Smooth muscle cell (in vitro differentiated cells): ENCODE measurements around the gene CAV1. TPM values are rescaled to one million over a fixed set of nuclear protein-coding genes. Genes with fewer than 3 reads are reported as not detected.

ENCODE experiments used
- DNase-seq: peaks from one replicate; lab custom pipeline; 2025; ENCODE audit not compliant: unreplicated experiment; lab: John Stamatoyannopoulos, UW
- H2AFZ ChIP-seq: fragments of 200-600 bp; sonication (generic); 2 replicates; pipeline ENCODE4 v1.6.0; 2016; ENCODE audit warnings: antibody characterized with exemption, low read depth, mild to moderate bottlenecking
- H3F3A ChIP-seq: fragments of 200-600 bp; sonication (generic); 2 replicates; pipeline ENCODE4 v1.6.0; 2017; ENCODE audit warnings: antibody characterized with exemption, low read depth
- H3K27ac ChIP-seq: fragments of 200-600 bp; sonication (generic); 2 replicates; pipeline ENCODE4 v1.5.1; 2016; ENCODE audit warnings: low read depth, mild to moderate bottlenecking
- H3K27me3 ChIP-seq: fragments of 200-600 bp; sonication (generic); 2 replicates; pipeline ENCODE4 v1.6.1; 2016; ENCODE audit warnings: low read depth, mild to moderate bottlenecking
- H3K36me3 ChIP-seq: fragments of 200-600 bp; sonication (generic); 2 replicates; pipeline ENCODE4 v1.5.1; 2016; ENCODE audit warnings: low read depth
- H3K4me1 ChIP-seq: fragments of 200-600 bp; sonication (generic); 2 replicates; pipeline ENCODE4 v1.5.1; 2016; ENCODE audit warnings: low read depth
- H3K4me2 ChIP-seq: fragments of 200-600 bp; sonication (generic); 2 replicates; pipeline ENCODE4 v1.6.0; 2016; ENCODE audit warnings: mild to moderate bottlenecking
- H3K4me3 ChIP-seq: fragments of 200-600 bp; sonication (generic); 2 replicates; pipeline ENCODE4 v1.5.1; 2016; ENCODE audit warnings: mild to moderate bottlenecking
- H3K79me2 ChIP-seq: fragments of 200-600 bp; sonication (generic); 2 replicates; pipeline ENCODE4 v1.6.0; 2016; ENCODE audit warnings: low read depth, mild to moderate bottlenecking
- H3K9ac ChIP-seq: fragments of 200-600 bp; sonication (generic); 2 replicates; pipeline ENCODE4 v1.6.0; 2016; ENCODE audit warnings: low read depth
- H3K9me3 ChIP-seq: fragments of 200-600 bp; sonication (generic); replicated peaks from 2 replicates; pipeline ENCODE4 v1.5.1; 2016; ENCODE audit warnings: low read depth
- H4K20me1 ChIP-seq: fragments of 200-600 bp; sonication (generic); 2 replicates; pipeline ENCODE4 v1.6.0; 2016; ENCODE audit warnings: low read depth
- WGBS: methylation state at CpG from one replicate; pipeline ENCODE4 v1.1.7; 2016; ENCODE audit warnings: low lambda C conversion rate; 5-methylcytosine and 5-hydroxymethylcytosine counted together
- polyA plus RNA-seq: library from polyadenylated mRNA; unstranded; fragments of >200 nt; fragmentation: Nextera tagmentation; extraction: Ambion mirVana; gene quantifications from 2 replicates; pipeline ENCODE4 v1.2.1, GENCODE V29; 2016
- total RNA-seq: library from RNA; depleted of rRNA; stranded (reverse); fragments of >200 nt; gene quantifications from 2 replicates; pipeline ENCODE4 v1.2.3, GENCODE V29; 2014
- TF ChIP-seq, protein P1 (sequence below): fragments of 200-600 bp; sonication (generic); IDR thresholded peaks from 2 replicates; pipeline ENCODE4 v1.5.1; 2017; ENCODE audit warnings: borderline replicate concordance, mild to moderate bottlenecking, antibody characterized with exemption; ENCODE audit not compliant: insufficient read depth, poor library complexity, severe bottlenecking

Gene CAV1
- total and polyA plus RNA-seq, 2 experiments from 2014 or later: 55.8 to 84.7 TPM

- H3K4me1 ChIP-seq: peaks cover 9% of the 10 kb centered on the region
- no peaks in the 10 kb centered on the region for H4K20me1 ChIP-seq
- TF ChIP-seq, protein P1, sequence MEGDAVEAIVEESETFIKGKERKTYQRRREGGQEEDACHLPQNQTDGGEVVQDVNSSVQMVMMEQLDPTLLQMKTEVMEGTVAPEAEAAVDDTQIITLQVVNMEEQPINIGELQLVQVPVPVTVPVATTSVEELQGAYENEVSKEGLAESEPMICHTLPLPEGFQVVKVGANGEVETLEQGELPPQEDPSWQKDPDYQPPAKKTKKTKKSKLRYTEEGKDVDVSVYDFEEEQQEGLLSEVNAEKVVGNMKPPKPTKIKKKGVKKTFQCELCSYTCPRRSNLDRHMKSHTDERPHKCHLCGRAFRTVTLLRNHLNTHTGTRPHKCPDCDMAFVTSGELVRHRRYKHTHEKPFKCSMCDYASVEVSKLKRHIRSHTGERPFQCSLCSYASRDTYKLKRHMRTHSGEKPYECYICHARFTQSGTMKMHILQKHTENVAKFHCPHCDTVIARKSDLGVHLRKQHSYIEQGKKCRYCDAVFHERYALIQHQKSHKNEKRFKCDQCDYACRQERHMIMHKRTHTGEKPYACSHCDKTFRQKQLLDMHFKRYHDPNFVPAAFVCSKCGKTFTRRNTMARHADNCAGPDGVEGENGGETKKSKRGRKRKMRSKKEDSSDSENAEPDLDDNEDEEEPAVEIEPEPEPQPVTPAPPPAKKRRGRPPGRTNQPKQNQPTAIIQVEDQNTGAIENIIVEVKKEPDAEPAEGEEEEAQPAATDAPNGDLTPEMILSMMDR: no peak
- H3K9ac ChIP-seq: no peak overlapping the region
- no peak overlapping the region for H3K4me3 ChIP-seq
- 95% methylated on average over 2 of the region's 2 CpGs for WGBS
- peaks cover 3% of the 10 kb centered on the region for H3K9me3 ChIP-seq
- H3K79me2 ChIP-seq: no peaks in the 10 kb centered on the region
- no peak overlapping the region for H3K4me2 ChIP-seq
- no peak for DNase-seq
- H3K36me3 ChIP-seq: no peaks in the 10 kb centered on the region
- no peaks in the 10 kb centered on the region for H3K27me3 ChIP-seq
- peaks cover 17% of the 10 kb centered on the region for H3F3A ChIP-seq
- H2AFZ ChIP-seq: no peak overlapping the region
- H3K27ac ChIP-seq: peak overlapping the region; percentile 2
Observed at GRCh38 chr7:116574025-116574822, 49.4 kb downstream of the CAV1 start.

DNA sequence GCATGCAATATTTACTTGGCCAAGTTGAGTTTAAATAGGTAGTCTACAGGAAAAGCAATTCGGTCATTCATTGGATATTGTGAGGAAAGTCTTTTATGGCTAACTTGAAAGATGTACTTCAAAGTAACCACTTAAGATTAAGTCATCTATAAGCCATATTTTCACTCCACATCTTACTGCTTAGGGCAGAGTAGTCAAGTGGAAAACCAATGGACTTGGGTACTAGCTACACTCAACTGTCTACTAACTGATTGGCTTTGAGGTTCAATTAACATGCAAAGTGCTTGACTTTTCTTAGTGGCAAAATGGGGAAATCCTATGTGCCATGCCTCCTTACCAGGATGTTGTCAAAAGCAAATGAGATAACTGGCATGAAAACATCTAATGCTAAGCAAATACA is 51.0 kb downstream of the CAV1 start:
- Histone ChIP-seq H3K9me3 (peaks cover 3% of the 10 kb centered on the region), H3K79me2 (no peaks in the 10 kb centered on the region), H3K27ac (peak overlapping the region; percentile 84), H3F3A (peaks cover 11% of the 10 kb centered on the region), H3K36me3 (no peaks in the 10 kb centered on the region), H3K4me1 (peaks cover 9% of the 10 kb centered on the region), H3K27me3 (no peaks in the 10 kb centered on the region), H2AFZ (no peak overlapping the region), H4K20me1 (no peaks in the 10 kb centered on the region), H3K4me2 (no peak overlapping the region), H3K9ac (no peak overlapping the region), H3K4me3 (no peak overlapping the region)
- WGBS: 90% methylated on average over 1 of the region's 1 CpG
- DNase-seq: no peak
- TF ChIP-seq, protein P1: no peak

DNA sequence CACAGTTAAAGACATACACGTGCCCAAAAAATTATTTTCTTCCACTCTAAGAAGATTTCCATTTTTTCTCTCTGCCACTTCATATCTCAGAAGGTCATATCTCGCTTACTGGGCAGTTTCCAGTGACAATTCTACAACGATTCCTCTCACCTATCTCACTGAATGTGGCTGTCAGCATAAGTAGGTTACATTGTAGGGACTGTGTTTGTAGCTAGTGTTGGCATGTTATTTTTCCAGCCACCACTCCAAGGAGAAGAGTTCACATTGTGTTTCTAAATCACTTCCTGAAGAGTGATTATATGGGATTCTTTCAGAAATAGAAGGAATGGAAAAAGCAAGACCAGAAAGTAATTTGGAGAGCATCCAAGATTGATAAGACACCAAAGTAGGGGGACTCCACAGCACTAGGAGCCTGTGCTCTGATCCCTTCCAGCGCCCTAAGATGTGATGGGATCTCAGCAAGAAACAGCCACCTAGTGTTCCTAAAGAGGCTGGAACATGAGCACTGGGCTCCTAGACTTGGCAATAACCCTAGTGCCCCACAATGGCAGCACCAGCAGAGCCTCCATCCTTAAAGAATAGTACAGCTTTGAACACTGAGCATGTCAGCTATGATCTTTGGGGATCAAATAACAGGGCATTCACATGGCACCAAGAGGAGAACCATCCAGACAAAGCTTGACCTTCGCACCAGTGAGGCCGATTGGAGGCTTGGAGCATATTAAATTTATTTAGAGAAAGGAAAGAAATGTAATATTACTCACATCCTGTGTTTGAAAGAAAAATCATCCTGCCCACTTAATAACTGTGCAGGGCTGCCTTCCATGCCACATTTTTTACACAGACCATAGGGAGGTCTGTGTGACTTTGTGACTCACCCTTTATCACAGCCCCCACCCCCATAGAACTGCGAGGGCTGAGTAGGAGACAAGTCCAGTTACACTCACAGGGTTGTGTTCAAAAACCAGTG is 51.8 kb downstream of the CAV1 start:
- Histone ChIP-seq H3K27ac (peak overlapping the region; percentile 84), H3K27me3 (no peaks in the 10 kb centered on the region), H3K4me1 (peaks cover 9% of the 10 kb centered on the region), H3K9me3 (peaks cover 3% of the 10 kb centered on the region), H3F3A (peaks cover 11% of the 10 kb centered on the region), H3K9ac (peak overlapping the region; percentile 69), H3K4me3 (no peak overlapping the region), H3K79me2 (no peaks in the 10 kb centered on the region), H2AFZ (peak overlapping the region; percentile 49), H3K36me3 (no peaks in the 10 kb centered on the region), H4K20me1 (no peaks in the 10 kb centered on the region), H3K4me2 (peak overlapping the region; percentile 80)
- TF ChIP-seq, protein P1: no peak
- no peak for DNase-seq
- 47% methylated on average over 7 of the region's 7 CpGs for WGBS
